HFFc6 (cell line): ENCODE results near the gene GRIK4. TPM values are rescaled to one million over a fixed set of nuclear protein-coding genes. Genes with fewer than 3 reads are reported as not detected.
A peak's percentile ranks its signal among the peaks of the same experiment; 100 is the strongest.

Experiments used
- DNase-seq: peaks from one replicate; pipeline ENCODE4 v3.0.0-alpha.2; 2018
- H3K27ac Mint-ChIP-seq: 2 replicates; pipeline ENCODE4 v1.8.0; 2020; ENCODE audit warnings: mild to moderate bottlenecking, mixed read lengths
- H3K27me3 Mint-ChIP-seq: 2 replicates; pipeline ENCODE4 v1.8.0; 2021; ENCODE audit warnings: mild to moderate bottlenecking, moderate library complexity, mixed read lengths; ENCODE audit not compliant: insufficient read depth
- H3K36me3 Mint-ChIP-seq: 2 replicates; pipeline ENCODE4 v1.8.0; 2021; ENCODE audit warnings: low read depth, mixed read lengths
- H3K4me1 Mint-ChIP-seq: 2 replicates; pipeline ENCODE4 v1.8.0; 2020; ENCODE audit warnings: low read depth, mixed read lengths
- H3K4me3 Mint-ChIP-seq: 2 replicates; pipeline ENCODE4 v1.8.0; 2020; ENCODE audit warnings: mild to moderate bottlenecking, moderate library complexity, mixed read lengths
- H3K9me3 Mint-ChIP-seq: 2 replicates; pipeline ENCODE4 v1.8.0; 2020; ENCODE audit warnings: mild to moderate bottlenecking, mixed read lengths
- total RNA-seq, 6 experiments: library from RNA; stranded (reverse); fragmentation: NEBNext Ultra II Directional; extraction: Animal tissue kit (Norgen Biotek cat#: 25700); gene quantifications; 2 replicates in 1 of 6; 3 replicates in 5 of 6; pipeline ENCODE4 v1.2.3, GENCODE V29; 2021
- TF ChIP-seq, protein P1 (sequence below): fragments of 200-600 bp; sonication (generic); IDR thresholded peaks from 2 replicates; pipeline ENCODE4 v1.5.0; 2021; ENCODE audit warnings: antibody characterized with exemption, mild to moderate bottlenecking

The GRIK4 gene
- total RNA-seq, 6 experiments from 2014 or later, result not detected

DNA sequence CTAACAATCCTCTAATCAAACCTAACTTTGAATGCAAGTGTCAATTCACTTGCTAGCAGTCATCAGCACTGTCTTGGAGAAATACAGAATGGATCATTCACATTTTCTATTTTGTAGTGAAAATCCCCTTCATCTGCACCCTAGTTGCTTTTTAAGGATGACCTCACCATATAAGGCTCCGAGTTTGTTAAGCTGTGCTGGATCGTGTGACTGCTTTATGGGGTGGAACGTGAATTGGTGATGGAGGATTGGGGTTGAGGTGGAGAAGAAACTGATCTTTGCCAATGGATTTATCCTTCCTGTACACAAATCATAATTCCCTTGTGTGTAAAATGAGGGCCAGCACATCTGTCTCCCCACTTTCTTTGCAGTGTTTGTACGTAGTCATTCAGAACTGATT, 426.7 kb downstream of the GRIK4 start:
- no peak for DNase-seq
- no peaks in the 10 kb centered on the region for H3K4me1 Mint-ChIP-seq
- H3K4me3 Mint-ChIP-seq, result no peak overlapping the region
- H3K27ac Mint-ChIP-seq, result no peak overlapping the region
- no peaks in the 10 kb centered on the region for H3K9me3 Mint-ChIP-seq
- no peaks in the 10 kb centered on the region for H3K36me3 Mint-ChIP-seq
- TF ChIP-seq, protein P1, sequence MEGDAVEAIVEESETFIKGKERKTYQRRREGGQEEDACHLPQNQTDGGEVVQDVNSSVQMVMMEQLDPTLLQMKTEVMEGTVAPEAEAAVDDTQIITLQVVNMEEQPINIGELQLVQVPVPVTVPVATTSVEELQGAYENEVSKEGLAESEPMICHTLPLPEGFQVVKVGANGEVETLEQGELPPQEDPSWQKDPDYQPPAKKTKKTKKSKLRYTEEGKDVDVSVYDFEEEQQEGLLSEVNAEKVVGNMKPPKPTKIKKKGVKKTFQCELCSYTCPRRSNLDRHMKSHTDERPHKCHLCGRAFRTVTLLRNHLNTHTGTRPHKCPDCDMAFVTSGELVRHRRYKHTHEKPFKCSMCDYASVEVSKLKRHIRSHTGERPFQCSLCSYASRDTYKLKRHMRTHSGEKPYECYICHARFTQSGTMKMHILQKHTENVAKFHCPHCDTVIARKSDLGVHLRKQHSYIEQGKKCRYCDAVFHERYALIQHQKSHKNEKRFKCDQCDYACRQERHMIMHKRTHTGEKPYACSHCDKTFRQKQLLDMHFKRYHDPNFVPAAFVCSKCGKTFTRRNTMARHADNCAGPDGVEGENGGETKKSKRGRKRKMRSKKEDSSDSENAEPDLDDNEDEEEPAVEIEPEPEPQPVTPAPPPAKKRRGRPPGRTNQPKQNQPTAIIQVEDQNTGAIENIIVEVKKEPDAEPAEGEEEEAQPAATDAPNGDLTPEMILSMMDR, result no peak
- peaks cover 28% of the 10 kb centered on the region for H3K27me3 Mint-ChIP-seq

DNA sequence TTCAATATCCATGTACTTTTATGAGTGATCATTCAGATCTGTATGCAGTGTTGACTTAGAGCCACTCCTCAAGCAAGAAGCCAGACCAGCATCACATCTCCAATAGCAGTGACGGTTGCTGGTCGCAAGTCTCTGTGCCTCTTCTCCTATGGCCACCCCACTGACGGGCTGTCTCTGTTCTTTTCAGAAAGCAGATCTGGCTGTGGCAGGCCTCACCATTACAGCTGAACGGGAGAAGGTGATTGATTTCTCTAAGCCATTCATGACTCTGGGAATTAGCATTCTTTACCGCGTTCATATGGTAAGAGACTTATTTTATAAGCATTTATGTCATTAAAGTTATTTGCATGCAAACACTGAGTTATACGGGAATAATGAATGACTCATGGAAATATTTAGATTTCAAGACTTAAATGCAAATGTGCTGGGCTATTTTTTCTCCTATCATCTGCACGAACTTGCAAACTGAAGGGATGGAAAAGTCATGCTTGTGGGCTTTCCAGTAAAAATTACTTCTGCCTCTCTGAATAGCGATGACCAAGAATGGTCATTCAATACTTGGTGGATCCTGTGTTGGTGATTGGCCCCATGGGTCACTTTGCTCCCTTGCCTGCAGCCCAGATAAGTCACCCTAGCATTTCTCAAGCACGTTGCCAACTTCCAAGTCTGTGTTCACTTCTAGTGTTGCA, 428.8 kb downstream of the GRIK4 start:
- Mint-ChIP-seq H3K27me3 (peaks cover 28% of the 10 kb centered on the region), H3K4me3 (no peak overlapping the region), H3K4me1 (no peaks in the 10 kb centered on the region), H3K27ac (no peak overlapping the region), H3K9me3 (peaks cover 5% of the 10 kb centered on the region), H3K36me3 (peaks cover 5% of the 10 kb centered on the region)
- no peak for DNase-seq
- TF ChIP-seq, protein P1, result no peak

DNA sequence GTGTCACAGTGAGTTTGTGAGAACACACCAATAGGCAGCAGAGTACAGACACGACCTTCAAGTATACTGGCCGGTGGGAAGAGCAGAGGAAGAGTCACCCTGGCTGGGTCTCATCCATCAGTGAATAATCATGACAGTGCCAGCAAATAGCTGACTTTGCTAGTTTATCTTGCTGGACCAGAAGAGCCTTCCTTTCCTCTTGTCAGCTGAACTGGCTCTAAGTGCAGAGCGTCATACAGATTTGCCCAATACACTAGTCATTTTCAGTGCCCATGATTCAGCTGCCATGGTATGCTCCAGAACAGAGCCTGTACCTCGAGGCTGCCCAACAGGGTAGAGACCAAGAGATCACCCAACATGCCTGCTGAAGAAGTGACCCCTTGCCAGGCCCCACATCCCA, 429.5 kb downstream of the GRIK4 start:
- H3K36me3 Mint-ChIP-seq, result peaks cover 6% of the 10 kb centered on the region
- no peak overlapping the region for H3K4me3 Mint-ChIP-seq
- TF ChIP-seq, protein P1, result no peak
- no peaks in the 10 kb centered on the region for H3K4me1 Mint-ChIP-seq
- peaks cover 11% of the 10 kb centered on the region for H3K9me3 Mint-ChIP-seq
- H3K27me3 Mint-ChIP-seq, result peaks cover 29% of the 10 kb centered on the region
- H3K27ac Mint-ChIP-seq, result no peak overlapping the region
- no peak for DNase-seq

DNA sequence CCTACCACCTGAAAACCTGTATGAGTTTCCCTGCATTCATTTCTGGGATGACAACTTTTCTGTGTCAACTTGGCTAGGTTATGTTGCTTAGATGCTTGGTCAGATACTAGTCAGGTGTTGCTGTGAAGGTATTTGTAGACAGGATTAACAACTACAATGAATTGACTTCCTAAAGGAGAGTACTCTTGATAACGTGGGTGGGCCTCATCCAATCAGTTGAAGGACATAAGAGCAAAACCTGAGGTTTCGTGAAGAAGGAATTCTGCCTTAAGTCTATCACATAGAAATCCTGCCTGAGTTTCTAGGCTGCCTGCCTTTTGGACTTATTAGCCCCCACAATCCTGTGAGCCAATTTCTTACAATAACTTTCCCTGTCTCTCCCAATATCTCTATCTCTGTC, 431.2 kb downstream of the GRIK4 start:
- Mint-ChIP-seq H3K4me1 (no peaks in the 10 kb centered on the region), H3K9me3 (peaks cover 11% of the 10 kb centered on the region), H3K4me3 (no peak overlapping the region), H3K36me3 (peaks cover 6% of the 10 kb centered on the region), H3K27me3 (peaks cover 22% of the 10 kb centered on the region), H3K27ac (no peak overlapping the region)
- TF ChIP-seq, protein P1, result no peak
- DNase-seq, result no peak

DNA sequence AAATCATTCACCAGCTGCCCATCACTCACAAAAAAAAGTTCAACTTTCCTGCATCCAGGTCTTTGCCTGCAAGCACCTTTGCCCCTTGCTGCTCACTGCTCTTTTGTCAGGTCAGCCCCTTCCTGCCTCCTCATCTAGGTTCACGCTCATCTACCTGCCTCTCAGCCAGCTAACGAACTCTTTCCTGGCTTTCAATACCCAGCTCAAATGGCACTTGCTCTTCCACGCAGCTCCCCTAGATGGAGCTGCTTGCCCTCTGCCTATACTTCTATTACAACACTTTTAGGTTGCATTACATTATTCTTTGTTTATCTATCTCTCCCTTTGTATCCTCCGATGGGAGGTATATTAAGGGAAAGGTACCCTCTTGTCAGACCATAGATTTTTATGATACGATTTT, 433.5 kb downstream of the GRIK4 start:
- Mint-ChIP-seq H3K27ac (no peak overlapping the region), H3K4me1 (no peaks in the 10 kb centered on the region), H3K27me3 (peaks cover 24% of the 10 kb centered on the region), H3K4me3 (no peak overlapping the region), H3K36me3 (peaks cover 6% of the 10 kb centered on the region), H3K9me3 (peaks cover 11% of the 10 kb centered on the region)
- TF ChIP-seq, protein P1, result peak; percentile 43; the same call in 1 of the 2 replicates
- DNase-seq, result no peak
